NCI-H2196 treated with DMSO at 0.1 percent for 48 hours (cell line): ENCODE measurements around the gene RHEBL1.
"Not testable (repeated sequence)": the region's sequence is repeated elsewhere in the genome, so short reads cannot be mapped to it uniquely, and the experiment has no call there.

Source experiments
- DNase-seq: peaks from one replicate; lab custom pipeline; 2025; ENCODE audit not compliant: unreplicated experiment; lab: John Stamatoyannopoulos, UW

Gene RHEBL1

GRCh38 chr12:49089821-49090773, 20.3 kb upstream of the RHEBL1 start:
- no peak for DNase-seq

- no peak for DNase-seq
Measured at GRCh38 chr12:49088932-49089330, 19.2 kb upstream of the RHEBL1 start.

- peak; percentile 98 for DNase-seq
Measured at GRCh38 chr12:49088150-49088931, 18.6 kb upstream of the RHEBL1 start.

- DNase-seq, result no peak
Measured at GRCh38 chr12:49086116-49086515, 16.3 kb upstream of the RHEBL1 start.

- DNase-seq, result no peak
Measured at GRCh38 chr12:49084438-49084837, 14.7 kb upstream of the RHEBL1 start.

- DNase-seq, result no peak
Measured at GRCh38 chr12:49079793-49080192, 10.0 kb upstream of the RHEBL1 start.

GRCh38 chr12:49070971-49071370, 1.2 kb upstream of the RHEBL1 start:
- no peak for DNase-seq

- no peak for DNase-seq
Measured at GRCh38 chr12:49068879-49069506, 786 bp downstream of the RHEBL1 start.

- DNase-seq, result no peak
Measured at GRCh38 chr12:49066120-49066519, 3.7 kb downstream of the RHEBL1 start.

- no peak for DNase-seq
Measured at GRCh38 chr12:49064767-49065152, 5.0 kb downstream of the RHEBL1 start.

- DNase-seq, result not testable (repeated sequence)
Measured at GRCh38 chr12:49061916-49062315, 7.9 kb downstream of the RHEBL1 start.

GRCh38 chr12:49061157-49061650, 8.6 kb downstream of the RHEBL1 start:
- no peak for DNase-seq

GRCh38 chr12:49060237-49061156, 9.3 kb downstream of the RHEBL1 start, which contains the start of gene KMT2D:
KMT2D (minus strand) TSS chr12:49060794; CDS start chr12:49055324, 5,470 bp downstream.
- peak; percentile 81 for DNase-seq

- no peak for DNase-seq
Measured at GRCh38 chr12:49059299-49060171, 10.2 kb downstream of the RHEBL1 start.

- DNase-seq, result no peak
Measured at GRCh38 chr12:49059045-49059298, 10.8 kb downstream of the RHEBL1 start.

- no peak for DNase-seq
Measured at GRCh38 chr12:49058366-49059044, 11.3 kb downstream of the RHEBL1 start.

GRCh38 chr12:49057888-49058287, 11.9 kb downstream of the RHEBL1 start:
- no peak for DNase-seq

GRCh38 chr12:49055978-49056754, 13.6 kb downstream of the RHEBL1 start:
- no peak for DNase-seq
